Hepatocyte (in vitro differentiated cells): ENCODE measurements around the gene LILRA5.

Experiments
- EZH2 ChIP-seq: fragments of 200-600 bp; sonication (generic); IDR thresholded peaks from 2 replicates; pipeline ENCODE4 v1.6.1; 2016; ENCODE audit warnings: antibody characterized with exemption, mild to moderate bottlenecking, borderline replicate concordance
- TF ChIP-seq, protein P1 (sequence below): fragments of 200-600 bp; sonication (generic); IDR thresholded peaks from 2 replicates; pipeline ENCODE4 v1.5.1; 2016; ENCODE audit warnings: antibody characterized with exemption, mild to moderate bottlenecking; ENCODE audit not compliant: poor library complexity

DNA sequence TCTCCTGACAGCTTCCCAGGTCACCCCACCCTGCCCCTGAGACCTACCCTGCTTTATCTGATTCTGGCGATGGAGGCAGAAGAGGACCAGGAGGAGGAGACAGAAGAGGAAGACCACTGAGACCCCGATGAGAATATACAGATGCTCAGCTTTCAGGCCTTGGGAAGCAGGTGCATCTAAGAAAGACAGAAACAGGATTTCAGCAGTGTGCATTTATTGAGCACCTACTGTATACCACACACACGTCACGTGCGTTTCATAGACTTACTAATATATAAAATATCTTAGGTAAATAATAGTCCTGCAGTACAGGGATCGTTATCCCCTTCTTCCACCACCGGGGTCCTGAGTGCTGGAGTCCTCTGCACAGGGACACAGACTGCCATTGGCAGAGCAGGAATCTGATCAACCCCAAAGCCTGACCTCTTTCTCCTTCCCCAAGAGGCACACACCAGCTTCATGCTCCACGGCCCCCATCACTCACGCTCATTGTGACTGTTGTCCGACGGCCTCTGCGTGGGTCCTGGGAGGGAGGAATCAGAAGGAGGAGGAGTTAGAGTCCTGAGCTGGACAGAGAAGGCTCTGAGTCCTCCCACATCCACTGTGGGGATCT lies 43.6 kb upstream of the LILRA5 start:
- TF ChIP-seq, protein P1, sequence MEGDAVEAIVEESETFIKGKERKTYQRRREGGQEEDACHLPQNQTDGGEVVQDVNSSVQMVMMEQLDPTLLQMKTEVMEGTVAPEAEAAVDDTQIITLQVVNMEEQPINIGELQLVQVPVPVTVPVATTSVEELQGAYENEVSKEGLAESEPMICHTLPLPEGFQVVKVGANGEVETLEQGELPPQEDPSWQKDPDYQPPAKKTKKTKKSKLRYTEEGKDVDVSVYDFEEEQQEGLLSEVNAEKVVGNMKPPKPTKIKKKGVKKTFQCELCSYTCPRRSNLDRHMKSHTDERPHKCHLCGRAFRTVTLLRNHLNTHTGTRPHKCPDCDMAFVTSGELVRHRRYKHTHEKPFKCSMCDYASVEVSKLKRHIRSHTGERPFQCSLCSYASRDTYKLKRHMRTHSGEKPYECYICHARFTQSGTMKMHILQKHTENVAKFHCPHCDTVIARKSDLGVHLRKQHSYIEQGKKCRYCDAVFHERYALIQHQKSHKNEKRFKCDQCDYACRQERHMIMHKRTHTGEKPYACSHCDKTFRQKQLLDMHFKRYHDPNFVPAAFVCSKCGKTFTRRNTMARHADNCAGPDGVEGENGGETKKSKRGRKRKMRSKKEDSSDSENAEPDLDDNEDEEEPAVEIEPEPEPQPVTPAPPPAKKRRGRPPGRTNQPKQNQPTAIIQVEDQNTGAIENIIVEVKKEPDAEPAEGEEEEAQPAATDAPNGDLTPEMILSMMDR: no peak
- no peak for TF ChIP-seq EZH2
